GM18517 (cell line): ENCODE results near the gene FBXW10.
"Not testable (repeated sequence)": the region's sequence is repeated elsewhere in the genome, so short reads cannot be mapped to it uniquely, and the experiment has no call there.

Source experiments
- ATAC-seq: cut with Tn5 transposase; IDR thresholded peaks from one replicate; pipeline ENCODE4 v1.9.1; 2021; ENCODE audit warnings: mild to moderate bottlenecking, moderate library complexity; ENCODE audit not compliant: unreplicated experiment

Gene FBXW10

GRCh38 chr17:18747501-18747900, 3.6 kb downstream of the FBXW10 start:
- ATAC-seq = not testable (repeated sequence)

- ATAC-seq = not testable (repeated sequence)
These were observed 6.4 kb downstream of the FBXW10 start for GRCh38 chr17:18750242-18750641.

GRCh38 chr17:18753829-18754409, 10.1 kb downstream of the FBXW10 start:
- not testable (repeated sequence) for ATAC-seq

GRCh38 chr17:18755969-18756368, 12.1 kb downstream of the FBXW10 start:
- not testable (repeated sequence) for ATAC-seq

GRCh38 chr17:18757368-18758044, 13.7 kb downstream of the FBXW10 start:
- not testable (repeated sequence) for ATAC-seq

- ATAC-seq = not testable (repeated sequence)
These were observed 14.5 kb downstream of the FBXW10 start for GRCh38 chr17:18758344-18758743.

GRCh38 chr17:18760221-18760620, 16.4 kb downstream of the FBXW10 start:
- not testable (repeated sequence) for ATAC-seq

- ATAC-seq = not testable (repeated sequence)
These were observed 26.7 kb downstream of the FBXW10 start for GRCh38 chr17:18770572-18770971.

GRCh38 chr17:18771066-18771465, 27.2 kb downstream of the FBXW10 start:
- not testable (repeated sequence) for ATAC-seq

- ATAC-seq = no peak
These were observed 28.6 kb downstream of the FBXW10 start for GRCh38 chr17:18772471-18772870.

- peak; percentile 89 for ATAC-seq
These were observed 37.3 kb downstream of the FBXW10 start, which contains the start of gene TVP23B for GRCh38 chr17:18780991-18781718. TSS of gene TVP23B (plus strand) at chr17:18781183. CDS start at chr17:18781294, 111 bp downstream.

- ATAC-seq = not testable (repeated sequence)
These were observed 38.0 kb downstream of the FBXW10 start for GRCh38 chr17:18781805-18782204.

- not testable (repeated sequence) for ATAC-seq
These were observed 42.1 kb downstream of the FBXW10 start for GRCh38 chr17:18785933-18786332.

- ATAC-seq = not testable (repeated sequence)
These were observed 43.0 kb downstream of the FBXW10 start for GRCh38 chr17:18786890-18787289.

- ATAC-seq = peak; percentile 45
These were observed 47.5 kb downstream of the FBXW10 start for GRCh38 chr17:18791402-18791801.

- not testable (repeated sequence) for ATAC-seq
These were observed 51.0 kb downstream of the FBXW10 start for GRCh38 chr17:18794841-18795240.

GRCh38 chr17:18796887-18797286, 53.0 kb downstream of the FBXW10 start:
- ATAC-seq = not testable (repeated sequence)

- not testable (repeated sequence) for ATAC-seq
These were observed 59.8 kb downstream of the FBXW10 start for GRCh38 chr17:18803458-18804245.

GRCh38 chr17:18815924-18816323, 72.1 kb downstream of the FBXW10 start:
- ATAC-seq = not testable (repeated sequence)

- ATAC-seq = not testable (repeated sequence)
These were observed 72.9 kb downstream of the FBXW10 start for GRCh38 chr17:18816489-18817371.
